ENCODE data around the gene TOMM22.

- no peak for TF ChIP-seq EZH2phosphoT487 (IDR thresholded peaks at IDR 0.05; ENCODE audit: borderline replicate concordance)
- TF ChIP-seq CTCF (conservative IDR thresholded peaks at IDR 0.05; ENCODE audit: low read length), result no peak
These were observed 18.6 kb downstream of the TOMM22 start for GRCh38 chr22:38700270-38700788.

Measured in Loucy (cell line).